Hippocampal formation (tissue), 2 donors: ENCODE results near the gene SH3BP2.

Experiments used
- DNase-seq, 2 donors: peaks; one replicate each; lab custom pipeline; 2025; lab: John Stamatoyannopoulos, UW

SH3BP2 gene

GRCh38 chr4:2792711-2793585 lies at the start of gene SH3BP2:
SH3BP2 (plus strand) TSS chr4:2793085; CDS start chr4:2820618, 27,533 bp downstream.
- DNase-seq = peak in 1 of 2 donors; percentile 29

- DNase-seq = no peak
Observed at GRCh38 chr4:2743518-2744445, 49.1 kb upstream of the SH3BP2 start.

GRCh38 chr4:2744576-2745270 lies 48.2 kb upstream of the SH3BP2 start:
- DNase-seq = no peak

- no peak for DNase-seq
Observed at GRCh38 chr4:2745516-2745915, 47.4 kb upstream of the SH3BP2 start.

GRCh38 chr4:2745981-2746806 lies 46.7 kb upstream of the SH3BP2 start:
- DNase-seq = no peak

- DNase-seq = no peak
Observed at GRCh38 chr4:2746891-2747695, 45.8 kb upstream of the SH3BP2 start.

- DNase-seq = no peak
Observed at GRCh38 chr4:2750719-2751605, 41.9 kb upstream of the SH3BP2 start.

GRCh38 chr4:2753436-2753835 lies 39.4 kb upstream of the SH3BP2 start:
- no peak for DNase-seq

GRCh38 chr4:2754848-2755819 lies 37.8 kb upstream of the SH3BP2 start:
- no peak for DNase-seq

GRCh38 chr4:2755821-2756690 lies 36.8 kb upstream of the SH3BP2 start, which contains the start of gene TNIP2:
TNIP2 (minus strand) TSS chr4:2756336; CDS start chr4:2756289, 47 bp downstream.
- peak; percentile 47 to 83 for DNase-seq

GRCh38 chr4:2756691-2757350 lies 36.1 kb upstream of the SH3BP2 start:
- DNase-seq = no peak

GRCh38 chr4:2757426-2757825 lies 35.5 kb upstream of the SH3BP2 start:
- DNase-seq = no peak

GRCh38 chr4:2761035-2761923 lies 31.6 kb upstream of the SH3BP2 start:
- DNase-seq = no peak

- no peak for DNase-seq
Observed at GRCh38 chr4:2762048-2762447, 30.8 kb upstream of the SH3BP2 start.
